Testis (tissue), 2 donors: Measurements from ENCODE around the gene CAMK2G.

ENCODE experiments used
- POLR2A ChIP-seq: fragments of 450-650 bp; IDR thresholded peaks from one replicate; pipeline ENCODE4 v1.6.1; 2017; ENCODE audit warnings: antibody characterized with exemption, mild to moderate bottlenecking, moderate library complexity
- TF ChIP-seq, protein P1 (sequence below), 3 experiments: fragments of 450-650 bp in 2 of 3; fragments of 200-600 bp in 1 of 3; sonication (generic) in 1 of 3; IDR thresholded peaks; one replicate each; pipeline ENCODE4 v1.5.1; 2016 to 2019; ENCODE audit warnings: antibody characterized with exemption in 3 of 3, mild to moderate bottlenecking in 2 of 3, moderate library complexity in 1 of 3

- TF ChIP-seq, protein P1, sequence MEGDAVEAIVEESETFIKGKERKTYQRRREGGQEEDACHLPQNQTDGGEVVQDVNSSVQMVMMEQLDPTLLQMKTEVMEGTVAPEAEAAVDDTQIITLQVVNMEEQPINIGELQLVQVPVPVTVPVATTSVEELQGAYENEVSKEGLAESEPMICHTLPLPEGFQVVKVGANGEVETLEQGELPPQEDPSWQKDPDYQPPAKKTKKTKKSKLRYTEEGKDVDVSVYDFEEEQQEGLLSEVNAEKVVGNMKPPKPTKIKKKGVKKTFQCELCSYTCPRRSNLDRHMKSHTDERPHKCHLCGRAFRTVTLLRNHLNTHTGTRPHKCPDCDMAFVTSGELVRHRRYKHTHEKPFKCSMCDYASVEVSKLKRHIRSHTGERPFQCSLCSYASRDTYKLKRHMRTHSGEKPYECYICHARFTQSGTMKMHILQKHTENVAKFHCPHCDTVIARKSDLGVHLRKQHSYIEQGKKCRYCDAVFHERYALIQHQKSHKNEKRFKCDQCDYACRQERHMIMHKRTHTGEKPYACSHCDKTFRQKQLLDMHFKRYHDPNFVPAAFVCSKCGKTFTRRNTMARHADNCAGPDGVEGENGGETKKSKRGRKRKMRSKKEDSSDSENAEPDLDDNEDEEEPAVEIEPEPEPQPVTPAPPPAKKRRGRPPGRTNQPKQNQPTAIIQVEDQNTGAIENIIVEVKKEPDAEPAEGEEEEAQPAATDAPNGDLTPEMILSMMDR (IDR thresholded peaks at IDR 0.05), result no peak
- no peak for TF ChIP-seq POLR2A
Observed at GRCh38 chr10:73774637-73775036, 99.7 kb downstream of the CAMK2G start.
